Measurements from ENCODE around the gene FBN1. TPM values are rescaled to one million over a fixed set of nuclear protein-coding genes. Genes with fewer than 3 reads are reported as not detected.

The FBN1 gene
- total RNA-seq, 1 donor from 2014 or later: 78.8 TPM

DNA sequence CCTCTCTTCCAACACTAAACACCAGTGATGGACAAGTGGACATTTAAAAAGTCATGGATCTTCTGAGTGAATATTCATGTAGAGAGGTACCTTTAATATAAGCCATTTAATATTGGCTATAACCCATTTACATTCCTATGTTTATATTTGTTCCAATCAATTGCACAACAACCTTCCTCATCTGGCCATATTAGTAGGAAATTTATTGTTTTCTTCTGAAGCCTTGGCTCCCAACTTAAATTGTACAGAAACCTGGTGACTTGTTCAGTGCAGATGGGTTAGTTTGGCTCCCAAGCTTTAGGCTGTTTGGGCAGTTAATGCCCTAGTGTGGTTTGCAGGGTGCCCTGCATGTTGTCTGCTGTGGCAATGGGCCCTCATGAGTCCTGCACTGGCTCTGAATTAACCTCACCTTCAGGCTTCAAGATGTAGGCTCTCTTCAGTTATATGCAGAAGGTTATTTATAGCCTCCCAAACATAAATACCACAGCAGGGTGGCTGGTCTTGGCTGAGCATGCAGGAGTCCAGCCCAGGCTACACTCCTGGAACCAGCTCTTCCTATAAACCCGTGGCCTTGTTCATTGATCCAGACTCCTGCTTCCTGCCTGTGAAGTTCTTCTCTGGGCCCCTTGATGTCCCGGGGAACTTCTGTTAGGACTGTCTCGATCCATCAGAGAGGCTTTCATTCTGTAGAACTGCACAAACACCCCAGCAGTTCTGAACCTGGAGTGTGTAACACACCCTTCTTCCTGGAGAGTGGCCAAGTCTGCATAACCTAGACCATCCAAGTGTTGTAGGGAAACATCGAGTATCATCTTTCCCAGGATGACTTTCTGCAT lies 257.3 kb downstream of the FBN1 start:
- Histone ChIP-seq H3F3A (ENCODE audit: low read depth) (no peaks in the 10 kb centered on the region), H3K9ac (no peak overlapping the region), H4K20me1 (ENCODE audit: low read depth) (no peaks in the 10 kb centered on the region), H3K79me2 (ENCODE audit: low read depth) (no peaks in the 10 kb centered on the region), H3K27ac (no peak overlapping the region), H2AFZ (replicated peaks) (no peak overlapping the region), H3K9me3 (ENCODE audit: low read depth) (no peaks in the 10 kb centered on the region), H3K4me1 (no peaks in the 10 kb centered on the region), H3K27me3 (no peaks in the 10 kb centered on the region), H3K4me3 (no peak overlapping the region), H3K36me3 (no peaks in the 10 kb centered on the region), H3K4me2 (no peak overlapping the region)
- H3K27ac Mint-ChIP-seq: no peak overlapping the region
- no peaks in the 10 kb centered on the region for H3K27me3 Mint-ChIP-seq (ENCODE audit: insufficient read depth, low read depth)
- H3K4me3 Mint-ChIP-seq: no peak overlapping the region
- no peak for TF ChIP-seq EZH2 (IDR thresholded peaks at IDR 0.05)
- TF ChIP-seq EZH2phosphoT487 (IDR thresholded peaks at IDR 0.05): no peak
- TF ChIP-seq CTCF (IDR thresholded peaks at IDR 0.05): no peak
- no peaks in the 10 kb centered on the region for H3K36me3 Mint-ChIP-seq
- H3K9me3 Mint-ChIP-seq: no peaks in the 10 kb centered on the region
- DNase-seq (ENCODE audit: low spot score): no peak
- H3K4me1 Mint-ChIP-seq: no peaks in the 10 kb centered on the region

DNA sequence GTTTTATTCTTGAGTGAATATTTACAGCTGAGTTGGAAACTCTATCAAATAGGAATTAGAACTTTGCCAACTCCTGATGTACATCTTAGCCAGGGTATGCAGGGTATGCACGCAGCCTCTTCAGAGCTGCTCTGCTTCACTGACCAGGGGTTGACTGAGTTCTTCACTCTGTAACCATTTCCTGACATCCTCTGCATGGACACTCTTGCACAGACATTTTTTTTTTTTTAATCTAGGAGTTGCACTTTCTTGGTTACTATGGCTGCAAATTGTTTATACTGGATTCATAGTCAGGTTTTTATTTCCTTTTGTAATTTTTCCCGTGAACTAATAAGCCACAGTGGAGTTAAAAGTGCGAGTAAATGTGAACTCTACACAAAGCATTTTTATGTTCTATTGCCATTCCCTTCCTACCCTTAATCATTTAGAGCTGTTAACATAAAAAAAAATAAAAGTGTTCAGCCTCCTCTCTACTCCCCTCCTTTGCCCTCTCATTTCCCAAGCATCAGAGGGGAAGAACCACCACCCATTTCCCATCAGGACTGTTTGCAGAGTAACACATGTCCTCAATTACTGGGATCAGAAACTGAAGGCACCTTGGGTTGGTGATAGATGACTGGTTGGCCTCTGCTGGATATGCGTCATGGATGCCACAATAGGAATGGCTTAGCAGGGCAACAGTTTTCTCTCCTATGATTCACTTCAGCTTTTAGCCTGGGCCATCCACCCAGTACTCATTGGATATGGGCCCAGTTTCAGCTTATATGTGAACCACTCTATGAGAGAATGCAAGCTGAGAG lies 260.3 kb downstream of the FBN1 start:
- no peaks in the 10 kb centered on the region for H3K27me3 ChIP-seq
- no peaks in the 10 kb centered on the region for H4K20me1 ChIP-seq (ENCODE audit: low read depth)
- no peak overlapping the region for H3K4me2 ChIP-seq
- H3K79me2 ChIP-seq (ENCODE audit: low read depth): no peaks in the 10 kb centered on the region
- Mint-ChIP-seq H3K36me3 (no peaks in the 10 kb centered on the region), H3K4me3 (no peak overlapping the region), H3K4me1 (no peaks in the 10 kb centered on the region), H3K9me3 (no peaks in the 10 kb centered on the region), H3K27me3 (ENCODE audit: insufficient read depth, low read depth) (no peaks in the 10 kb centered on the region), H3K27ac (no peak overlapping the region)
- H3F3A ChIP-seq (ENCODE audit: low read depth): no peaks in the 10 kb centered on the region
- H3K4me3 ChIP-seq: no peak overlapping the region
- no peak for DNase-seq (ENCODE audit: low spot score)
- no peaks in the 10 kb centered on the region for H3K36me3 ChIP-seq
- H3K9me3 ChIP-seq (ENCODE audit: low read depth): no peaks in the 10 kb centered on the region
- no peaks in the 10 kb centered on the region for H3K4me1 ChIP-seq
- H3K9ac ChIP-seq: no peak overlapping the region
- H3K27ac ChIP-seq: no peak overlapping the region
- no peak overlapping the region for H2AFZ ChIP-seq (replicated peaks)
- TF ChIP-seq EZH2 (IDR thresholded peaks at IDR 0.05): no peak
- no peak for TF ChIP-seq CTCF (IDR thresholded peaks at IDR 0.05)
- TF ChIP-seq EZH2phosphoT487 (IDR thresholded peaks at IDR 0.05): no peak

DNA sequence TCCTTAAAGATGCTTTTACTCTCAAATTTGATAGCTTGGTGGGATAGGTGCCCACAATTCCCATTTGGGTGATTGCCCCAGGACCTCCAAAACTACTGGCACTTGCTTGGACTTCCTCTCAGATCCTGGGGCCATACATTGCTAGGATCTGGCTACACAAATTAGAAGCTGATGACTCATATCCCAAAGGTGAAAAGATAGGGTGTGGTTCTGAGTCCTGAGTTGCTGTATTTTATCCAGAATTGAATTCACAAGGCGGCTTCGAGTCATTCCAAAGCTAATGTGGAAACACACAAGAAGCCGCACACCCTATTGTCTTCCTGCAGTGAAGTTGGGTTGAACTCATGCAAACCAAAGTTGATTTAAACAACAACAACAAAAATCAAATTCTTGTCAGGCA lies 260.9 kb downstream of the FBN1 start:
- H3K27me3 Mint-ChIP-seq (ENCODE audit: insufficient read depth, low read depth): no peaks in the 10 kb centered on the region
- H3K9me3 Mint-ChIP-seq: no peaks in the 10 kb centered on the region
- Histone ChIP-seq H3K9me3 (ENCODE audit: low read depth) (no peaks in the 10 kb centered on the region), H3K4me1 (no peaks in the 10 kb centered on the region), H3K27ac (no peak overlapping the region), H3K9ac (no peak overlapping the region), H3K4me2 (no peak overlapping the region), H3K36me3 (no peaks in the 10 kb centered on the region), H3F3A (ENCODE audit: low read depth) (no peaks in the 10 kb centered on the region), H3K27me3 (no peaks in the 10 kb centered on the region), H2AFZ (replicated peaks) (no peak overlapping the region), H3K4me3 (no peak overlapping the region), H4K20me1 (ENCODE audit: low read depth) (no peaks in the 10 kb centered on the region), H3K79me2 (ENCODE audit: low read depth) (no peaks in the 10 kb centered on the region)
- H3K36me3 Mint-ChIP-seq: no peaks in the 10 kb centered on the region
- no peak overlapping the region for H3K4me3 Mint-ChIP-seq
- no peaks in the 10 kb centered on the region for H3K4me1 Mint-ChIP-seq
- no peak overlapping the region for H3K27ac Mint-ChIP-seq
- DNase-seq (ENCODE audit: low spot score): no peak
- TF ChIP-seq CTCF (IDR thresholded peaks at IDR 0.05) (no peak), EZH2phosphoT487 (IDR thresholded peaks at IDR 0.05) (no peak), EZH2 (IDR thresholded peaks at IDR 0.05) (no peak)

All from neural progenitor cell (in vitro differentiated cells).